PC-9 (cell line): ENCODE measurements around the gene IGF2BP2. TPM values are rescaled to one million over a fixed set of nuclear protein-coding genes. Genes with fewer than 3 reads are reported as not detected.
"Not testable (repeated sequence)": the region's sequence is repeated elsewhere in the genome, so short reads cannot be mapped to it uniquely, and the experiment has no call there.

Experiments
- BruUV-seq: library from RNA; stranded (reverse); fragments of 400-500 nt; replicated peaks from 2 replicates; lab custom pipeline; 2021; lab: Mats Ljungman, UMichigan
- CTCF ChIA-PET: fragments of 300-600 bp; sonication (Branson Sonifier 250); formaldehyde crosslinking; loops from one replicate; lab custom pipeline; 2022; ENCODE audit warnings: antibody characterized with exemption; lab: Charles Lee
- POLR2A ChIA-PET: fragments of 300-600 bp; sonication (Branson Sonifier 250); formaldehyde crosslinking; loops from one replicate; lab custom pipeline; 2022; ENCODE audit warnings: antibody characterized with exemption; ENCODE audit not compliant: unreplicated experiment; lab: Charles Lee
- DNase-seq, 2 experiments: peaks; one replicate each; pipeline versions ENCODE4 v3.0.0 to v3.0.0-alpha.2; 2015 to 2022; ENCODE audit warnings: mixed read lengths in 1 of 2
- H2AFZ ChIP-seq: fragments of 200-600 bp; sonication (generic); 2 replicates; pipeline ENCODE4 v1.8.1; 2017; ENCODE audit warnings: antibody characterized with exemption
- H3F3A ChIP-seq: fragments of 200-600 bp; sonication (generic); 2 replicates; pipeline ENCODE4 v1.8.1; 2017; ENCODE audit warnings: antibody characterized with exemption, mild to moderate bottlenecking, low read depth; ENCODE audit not compliant: insufficient read depth
- H3K27ac ChIP-seq: fragments of 200-600 bp; sonication (generic); 2 replicates; pipeline ENCODE4 v1.6.1; 2016; ENCODE audit warnings: mixed run types
- H3K27me3 ChIP-seq: fragments of 200-600 bp; sonication (generic); 2 replicates; pipeline ENCODE4 v1.6.1; 2016; ENCODE audit warnings: low read depth, mixed run types; ENCODE audit not compliant: insufficient read depth
- H3K36me3 ChIP-seq: fragments of 200-600 bp; sonication (generic); 2 replicates; pipeline ENCODE4 v1.6.1; 2016; ENCODE audit warnings: low read depth, mixed run types
- H3K4me1 ChIP-seq: fragments of 200-600 bp; sonication (generic); replicated peaks from 2 replicates; pipeline ENCODE4 v1.6.1; 2016; ENCODE audit warnings: mixed run types; ENCODE audit not compliant: insufficient read depth
- H3K4me2 ChIP-seq: fragments of 200-600 bp; sonication (generic); 2 replicates; pipeline ENCODE4 v1.6.1; 2017; ENCODE audit warnings: mixed run types
- H3K4me3 ChIP-seq: fragments of 200-600 bp; sonication (generic); 2 replicates; pipeline ENCODE4 v1.6.1; 2016; ENCODE audit warnings: mixed run types
- H3K79me2 ChIP-seq: fragments of 200-600 bp; sonication (generic); 2 replicates; pipeline ENCODE4 v1.6.1; 2017; ENCODE audit warnings: low read depth, mixed run types
- H3K9me2 ChIP-seq: fragments of 200-600 bp; sonication (generic); 2 replicates; pipeline ENCODE4 v1.8.1; 2017; ENCODE audit warnings: mild to moderate bottlenecking; ENCODE audit not compliant: insufficient read depth
- H3K9me3 ChIP-seq: fragments of 200-600 bp; sonication (generic); 2 replicates; pipeline ENCODE4 v1.8.1; 2016; ENCODE audit warnings: low read depth; ENCODE audit not compliant: insufficient read depth
- H4K20me1 ChIP-seq: fragments of 200-600 bp; sonication (generic); 2 replicates; pipeline ENCODE4 v1.8.1; 2017; ENCODE audit not compliant: insufficient read depth
- CTCF ChIP-seq: fragments of 200-600 bp; sonication (generic); conservative IDR thresholded peaks from 2 replicates; pipeline ENCODE4 v1.6.1; 2017; ENCODE audit warnings: mixed run types, antibody characterized with exemption, mild to moderate bottlenecking, moderate library complexity
- EZH2 ChIP-seq: fragments of 200-600 bp; sonication (generic); IDR thresholded peaks from 2 replicates; pipeline ENCODE4 v1.8.0; 2017; ENCODE audit warnings: antibody characterized with exemption, low read depth
- intact Hi-C: fragments of 100-400 bp; cut with micrococcal nuclease; formaldehyde crosslinking; loops from one replicate; pipeline ENCODE4 v1.10.0; 2022; ENCODE audit not compliant: unreplicated experiment
- total RNA-seq: library from RNA; stranded (reverse); gene quantifications from 2 replicates; pipeline ENCODE4 v1.2.3, GENCODE V29; 2021

IGF2BP2 gene
- total RNA-seq, 1 experiment from 2014 or later = 140 TPM

- no peak for DNase-seq
- H3K9me2 ChIP-seq = no peaks in the 10 kb centered on the region
- H3K4me2 ChIP-seq = no peak overlapping the region
- H3K27me3 ChIP-seq = no peaks in the 10 kb centered on the region
- peaks cover 43% of the 10 kb centered on the region for H3F3A ChIP-seq
- no peaks in the 10 kb centered on the region for H3K79me2 ChIP-seq
- no peaks in the 10 kb centered on the region for H3K4me1 ChIP-seq
- no peaks in the 10 kb centered on the region for H3K9me3 ChIP-seq
- intact Hi-C loops = no loop called here
- BruUV-seq = no TSS peak
- H3K27ac ChIP-seq = no peak overlapping the region
- no peaks in the 10 kb centered on the region for H4K20me1 ChIP-seq
- ChIA-PET CTCF (no interaction called here), POLR2A (interaction anchor here (0.6 to 0.7 kb wide), 2 partner anchors 409 to 418 kb away, joined by 3 to 4 read pairs; no protein-coding TSS in a partner anchor)
- H2AFZ ChIP-seq = no peak overlapping the region
- TF ChIP-seq CTCF (no peak), EZH2 (no peak)
- no peak overlapping the region for H3K4me3 ChIP-seq
- 0 out of 2 replicates have a peak, but pooled peaks cover 7% of the 10 kb centered on the region for H3K36me3 ChIP-seq
Observed at GRCh38 chr3:185640308-185640707, 184.5 kb downstream of the IGF2BP2 start.

- Histone ChIP-seq H2AFZ (no peak overlapping the region), H3K36me3 (0 out of 2 replicates have a peak, but pooled peaks cover 7% of the 10 kb centered on the region), H3F3A (peaks cover 48% of the 10 kb centered on the region), H3K9me3 (no peaks in the 10 kb centered on the region), H3K27me3 (no peaks in the 10 kb centered on the region), H3K4me3 (no peak overlapping the region), H3K4me1 (no peaks in the 10 kb centered on the region), H3K27ac (no peak overlapping the region), H3K79me2 (no peaks in the 10 kb centered on the region), H4K20me1 (no peaks in the 10 kb centered on the region), H3K4me2 (no peak overlapping the region), H3K9me2 (no peaks in the 10 kb centered on the region)
- BruUV-seq = no TSS peak
- no peak for DNase-seq
- TF ChIP-seq CTCF = no peak
- TF ChIP-seq EZH2 = no peak
- POLR2A ChIA-PET = interaction anchor here (0.6 kb wide), 1 partner anchor 418 kb away, joined by 3 read pairs; no protein-coding TSS in a partner anchor
- CTCF ChIA-PET = no interaction called here
- intact Hi-C loops = no loop called here
Observed at GRCh38 chr3:185639632-185640206, 185.1 kb downstream of the IGF2BP2 start.

- BruUV-seq, H3K79me2 ChIP-seq, intact Hi-C loops, H3K27me3 ChIP-seq, H2AFZ ChIP-seq, DNase-seq, H3K9me3 ChIP-seq, H3K9me2 ChIP-seq, POLR2A ChIA-PET, H3K4me3 ChIP-seq, H3K36me3 ChIP-seq, H3K4me2 ChIP-seq, H4K20me1 ChIP-seq, H3K4me1 ChIP-seq, H3K27ac ChIP-seq: not testable (repeated sequence)
- peaks cover 52% of the 10 kb centered on the region for H3F3A ChIP-seq
- CTCF ChIA-PET = interaction anchor here (0.6 kb wide), 1 partner anchor 320 kb away, joined by 4 read pairs; no protein-coding TSS in a partner anchor
Observed at GRCh38 chr3:185638651-185639050, 186.2 kb downstream of the IGF2BP2 start.
